Ectodermal cell (in vitro differentiated cells): ENCODE measurements around the gene ELP1.
"Not testable (repeated sequence)": the region's sequence is repeated elsewhere in the genome, so short reads cannot be mapped to it uniquely, and the experiment has no call there.

Experiments
- H3K27ac ChIP-seq: 2 replicates; pipeline ENCODE4 v1.7.0; 2013; ENCODE audit warnings: mild to moderate bottlenecking, low read depth, low read length; ENCODE audit not compliant: insufficient read depth, poor library complexity, severe bottlenecking
- H3K27me3 ChIP-seq: 2 replicates; pipeline ENCODE4 v1.7.0; 2013; ENCODE audit warnings: mild to moderate bottlenecking, low read length; ENCODE audit not compliant: insufficient read depth, control insufficient read depth, poor library complexity, severe bottlenecking
- H3K36me3 ChIP-seq: one replicate; pipeline ENCODE4 v1.7.0; 2013; ENCODE audit warnings: low read length; ENCODE audit not compliant: control insufficient read depth, insufficient read depth
- H3K4me1 ChIP-seq: one replicate; pipeline ENCODE4 v1.7.0; 2013; ENCODE audit warnings: low read length; ENCODE audit not compliant: control insufficient read depth, insufficient read depth
- H3K4me3 ChIP-seq: 2 replicates; pipeline ENCODE4 v1.7.0; 2013; ENCODE audit warnings: low read depth, low read length, control low read depth; ENCODE audit not compliant: insufficient read depth
- H3K9me3 ChIP-seq: 2 replicates; pipeline ENCODE4 v1.7.0; 2013; ENCODE audit warnings: mild to moderate bottlenecking, low read length, moderate library complexity; ENCODE audit not compliant: control insufficient read depth
- WGBS, 2 experiments: methylation state at CpG; one replicate each; pipeline ENCODE4 v1.1.7; 2013; ENCODE audit warnings: missing lambda C conversion rate in 2 of 2; 5-methylcytosine and 5-hydroxymethylcytosine counted together

The ELP1 gene

GRCh38 chr9:108904161-108904560 is 29.8 kb downstream of the ELP1 start:
- Histone ChIP-seq H3K4me3 (no peak overlapping the region), H3K4me1 (no peaks in the 10 kb centered on the region), H3K27me3 (no peaks in the 10 kb centered on the region), H3K36me3 (peaks cover 47% of the 10 kb centered on the region), H3K9me3 (no peaks in the 10 kb centered on the region), H3K27ac (no peak overlapping the region)
- 100% methylated on average over 2 to 3 of the region's 3 CpGs for WGBS, 2 experiments

GRCh38 chr9:108903420-108904103 is 30.4 kb downstream of the ELP1 start:
- Histone ChIP-seq H3K27me3 (no peaks in the 10 kb centered on the region), H3K27ac (no peak overlapping the region), H3K4me1 (no peaks in the 10 kb centered on the region), H3K9me3 (no peaks in the 10 kb centered on the region), H3K4me3 (no peak overlapping the region), H3K36me3 (peaks cover 48% of the 10 kb centered on the region)
- WGBS, 2 experiments: 90 to 94% methylated on average over 2 of the region's 2 CpGs

- Histone ChIP-seq H3K27me3 (no peaks in the 10 kb centered on the region), H3K27ac (no peak overlapping the region), H3K36me3 (peaks cover 63% of the 10 kb centered on the region), H3K4me1 (no peaks in the 10 kb centered on the region), H3K4me3 (no peak overlapping the region), H3K9me3 (no peaks in the 10 kb centered on the region)
- WGBS, 2 experiments: 90 to 96% methylated on average over 5 of the region's 5 CpGs
Observed at GRCh38 chr9:108900176-108900575, 33.7 kb downstream of the ELP1 start.

- H3K4me3 ChIP-seq, H3K4me1 ChIP-seq, H3K27me3 ChIP-seq, H3K27ac ChIP-seq, H3K9me3 ChIP-seq: not testable (repeated sequence)
- 91 to 97% methylated on average over 7 of the region's 8 CpGs for WGBS, 2 experiments
- H3K36me3 ChIP-seq: peaks cover 73% of the 10 kb centered on the region
Observed at GRCh38 chr9:108899023-108899695, 34.8 kb downstream of the ELP1 start.

- no peaks in the 10 kb centered on the region for H3K27me3 ChIP-seq
- no peak overlapping the region for H3K4me3 ChIP-seq
- peaks cover 79% of the 10 kb centered on the region for H3K36me3 ChIP-seq
- no peak overlapping the region for H3K27ac ChIP-seq
- 90 to 100% methylated on average over 1 to 2 of the region's 2 CpGs for WGBS, 2 experiments
- no peaks in the 10 kb centered on the region for H3K9me3 ChIP-seq
- no peaks in the 10 kb centered on the region for H3K4me1 ChIP-seq
Observed at GRCh38 chr9:108897324-108898096, 36.4 kb downstream of the ELP1 start.

GRCh38 chr9:108894225-108894997 is 39.5 kb downstream of the ELP1 start:
- H3K27me3 ChIP-seq: no peaks in the 10 kb centered on the region
- no peak overlapping the region for H3K27ac ChIP-seq
- H3K4me3 ChIP-seq: no peak overlapping the region
- 94 to 95% methylated on average over 4 of the region's 4 CpGs for WGBS, 2 experiments
- no peaks in the 10 kb centered on the region for H3K4me1 ChIP-seq
- no peaks in the 10 kb centered on the region for H3K9me3 ChIP-seq
- H3K36me3 ChIP-seq: peaks cover 73% of the 10 kb centered on the region

- Histone ChIP-seq H3K9me3 (no peaks in the 10 kb centered on the region), H3K36me3 (peaks cover 60% of the 10 kb centered on the region), H3K4me1 (no peaks in the 10 kb centered on the region), H3K27me3 (no peaks in the 10 kb centered on the region), H3K4me3 (no peak overlapping the region), H3K27ac (no peak overlapping the region)
- WGBS, 2 experiments: 93 to 98% methylated on average over 4 of the region's 4 CpGs
Observed at GRCh38 chr9:108889649-108890067, 44.3 kb downstream of the ELP1 start.

- 79 to 89% methylated on average over 3 of the region's 3 CpGs for WGBS, 2 experiments
- peaks cover 33% of the 10 kb centered on the region for H3K36me3 ChIP-seq
- not testable (repeated sequence) for H3K27me3 ChIP-seq, H3K9me3 ChIP-seq, H3K4me1 ChIP-seq, H3K27ac ChIP-seq, H3K4me3 ChIP-seq
Observed at GRCh38 chr9:108886594-108887271, 47.2 kb downstream of the ELP1 start.

GRCh38 chr9:108885643-108886348 is 48.1 kb downstream of the ELP1 start:
- no peaks in the 10 kb centered on the region for H3K4me1 ChIP-seq
- H3K9me3 ChIP-seq: no peaks in the 10 kb centered on the region
- peaks cover 24% of the 10 kb centered on the region for H3K36me3 ChIP-seq
- H3K27ac ChIP-seq: no peak overlapping the region
- H3K27me3 ChIP-seq: no peaks in the 10 kb centered on the region
- H3K4me3 ChIP-seq: no peak overlapping the region
- 89 to 96% methylated on average over 1 of the region's 1 CpG for WGBS, 2 experiments
